NCI-H128 (cell line): ENCODE measurements around the gene TMEM63C.

Experiments used
- DNase-seq: peaks from one replicate; lab custom pipeline; 2025; ENCODE audit not compliant: unreplicated experiment; lab: John Stamatoyannopoulos, UW

TMEM63C gene

GRCh38 chr14:77249286-77249685 lies 67.7 kb downstream of the TMEM63C start:
- DNase-seq = no peak

DNA sequence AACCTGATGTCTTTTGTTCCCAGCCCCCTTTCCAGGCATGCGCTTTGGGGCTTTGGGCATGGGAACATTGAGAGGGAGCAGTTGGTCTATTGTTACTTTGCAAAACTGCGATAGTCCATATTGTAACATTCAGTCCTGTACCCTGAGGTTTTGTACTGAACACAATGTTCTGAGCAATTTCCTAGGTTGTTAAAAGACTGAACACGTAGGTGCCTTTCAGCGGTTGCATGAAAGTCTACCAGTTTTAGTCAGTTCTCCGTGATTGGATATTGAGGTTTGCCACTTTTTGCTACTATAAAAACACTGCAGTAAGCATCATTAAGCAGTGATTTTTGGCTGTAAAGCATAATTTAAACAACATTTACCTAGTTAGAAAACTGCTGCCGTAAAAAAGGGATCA lies 69.3 kb downstream of the TMEM63C start:
- DNase-seq = no peak

GRCh38 chr14:77251870-77252269 lies 70.3 kb downstream of the TMEM63C start:
- no peak for DNase-seq

DNA sequence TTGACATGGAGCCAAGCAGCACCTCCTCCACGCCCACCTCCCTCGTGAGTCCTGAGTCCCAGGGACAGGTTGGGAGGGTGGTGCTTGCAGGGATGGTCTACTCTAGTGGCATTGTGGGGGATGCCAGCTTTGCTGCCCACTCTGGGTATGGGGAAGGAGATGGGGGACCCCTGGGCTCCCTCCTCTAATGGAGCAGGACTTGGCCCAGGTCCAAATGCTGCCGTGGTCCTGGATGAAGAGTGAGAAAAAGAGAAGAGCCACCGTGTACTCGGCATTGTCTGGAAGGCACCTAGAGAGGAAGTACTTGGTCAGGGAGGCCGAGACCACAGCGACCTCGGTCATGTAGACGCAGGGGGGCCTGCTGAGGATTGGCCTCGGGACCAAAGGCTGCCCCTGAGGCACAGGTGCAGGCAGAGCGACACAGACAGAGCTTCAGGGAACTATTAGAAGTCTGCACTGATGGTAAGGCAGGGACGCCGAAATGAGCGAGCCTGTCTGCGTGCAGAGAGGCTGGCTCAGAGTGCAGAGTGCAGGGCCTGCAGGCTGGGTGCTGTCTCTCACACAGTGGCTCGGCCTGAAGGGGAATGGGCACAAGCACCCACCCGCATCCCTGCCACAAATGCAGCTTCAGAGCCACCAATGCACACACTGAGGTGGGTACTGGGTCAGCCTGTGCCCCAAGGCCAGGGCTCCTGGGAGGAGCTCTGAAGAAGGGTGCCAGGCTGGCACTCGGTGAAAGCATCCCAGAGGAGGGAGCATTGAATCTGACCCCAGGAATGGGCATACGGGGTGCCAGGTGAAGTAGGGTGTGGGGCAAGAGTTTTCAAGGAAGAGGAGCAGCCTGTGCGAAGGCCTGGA lies 72.0 kb downstream of the TMEM63C start:
- DNase-seq = no peak

DNA sequence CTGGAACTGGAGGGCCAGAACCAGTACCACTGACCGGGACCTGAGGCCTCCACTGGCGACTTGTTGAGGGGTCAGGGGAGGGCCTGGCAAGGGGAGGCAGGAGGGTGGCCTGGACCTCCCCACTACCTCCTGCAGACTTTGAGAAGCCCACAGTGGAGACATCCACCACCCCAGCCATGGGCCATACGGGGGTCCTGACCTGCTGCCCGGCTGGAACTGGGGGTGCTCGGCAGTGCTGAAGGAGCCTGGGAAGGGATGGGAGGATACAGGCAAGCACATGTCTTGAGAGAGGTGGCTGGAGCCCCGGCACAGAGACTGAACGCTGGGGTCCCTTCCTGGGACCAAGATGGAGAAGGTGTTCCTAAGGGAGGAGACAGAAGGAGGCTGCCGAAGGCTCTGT lies 75.1 kb downstream of the TMEM63C start:
- no peak for DNase-seq

GRCh38 chr14:77257700-77258099 lies 76.1 kb downstream of the TMEM63C start:
- DNase-seq = no peak

DNA sequence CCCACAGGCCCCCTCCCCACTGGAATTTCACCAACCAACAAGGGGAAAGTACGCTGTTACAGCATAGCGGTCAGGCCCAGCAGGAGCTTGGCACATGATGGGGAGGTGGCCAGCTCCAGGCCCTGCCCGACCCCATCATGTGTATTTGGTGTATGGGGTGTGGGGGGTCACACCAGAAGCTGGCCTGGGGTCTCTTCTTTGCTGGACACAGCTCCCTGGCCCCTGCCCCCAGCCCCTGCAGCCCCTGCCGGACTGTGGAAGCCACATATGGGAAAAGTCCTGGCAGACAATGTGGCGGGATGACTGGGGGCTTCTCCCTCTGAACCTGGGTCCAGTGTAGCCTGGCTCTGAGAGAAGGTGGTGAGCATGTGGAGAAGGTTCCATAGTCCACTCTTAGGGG lies 77.0 kb downstream of the TMEM63C start:
- DNase-seq = no peak

DNA sequence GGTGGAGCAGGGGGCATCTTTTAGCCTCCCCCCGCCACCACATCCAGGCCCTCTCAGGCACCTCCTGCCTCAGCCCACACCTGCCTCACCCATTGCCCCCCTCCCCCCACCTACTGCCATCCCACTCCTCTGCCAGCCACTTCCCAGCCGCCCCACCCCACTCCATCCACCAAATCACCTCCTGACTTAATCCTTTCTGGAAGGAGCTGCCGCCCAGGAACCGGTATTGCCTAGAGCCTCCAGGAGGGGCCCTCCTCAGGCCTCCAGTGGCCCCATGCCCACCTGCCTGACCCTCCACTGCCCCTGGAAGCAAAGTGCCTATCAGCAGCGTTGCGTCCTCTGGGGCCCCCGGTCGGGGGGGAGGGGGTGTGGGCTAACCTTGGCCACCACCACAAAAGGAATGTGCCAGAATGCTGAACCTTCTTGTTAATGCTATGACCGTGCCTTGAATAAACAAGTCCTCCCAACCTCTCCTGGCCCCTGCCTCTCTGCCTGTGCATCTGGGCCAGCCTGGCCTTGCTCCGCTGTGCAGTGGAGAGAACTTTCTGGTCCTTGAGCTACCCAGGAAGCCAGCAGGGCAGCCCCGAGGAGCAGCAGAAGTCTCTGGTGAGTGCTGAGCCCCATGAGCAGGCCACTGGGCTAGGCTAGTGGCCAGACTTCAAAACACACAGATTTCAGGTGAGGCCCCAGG lies 77.6 kb downstream of the TMEM63C start:
- DNase-seq = no peak

DNA sequence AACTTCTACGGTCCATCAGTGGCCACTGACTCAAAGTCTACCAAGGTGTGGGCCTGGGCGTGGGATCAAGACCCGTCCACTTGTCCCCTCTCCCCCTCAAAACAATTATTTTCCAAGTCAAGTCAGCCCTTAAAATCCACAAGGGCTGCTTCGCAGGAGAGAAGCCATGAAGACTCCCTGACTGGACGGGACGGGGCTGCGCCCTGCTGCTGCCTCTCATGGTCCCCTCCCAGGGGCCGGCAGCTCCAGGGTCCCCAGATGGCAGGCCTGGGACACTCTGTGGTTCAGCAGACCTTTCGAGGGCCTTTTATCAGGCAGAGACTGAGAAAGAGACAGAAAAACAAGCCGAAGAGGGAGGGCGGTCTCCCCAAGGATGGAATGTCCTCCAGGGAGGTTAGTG lies 78.6 kb downstream of the TMEM63C start:
- no peak for DNase-seq

DNA sequence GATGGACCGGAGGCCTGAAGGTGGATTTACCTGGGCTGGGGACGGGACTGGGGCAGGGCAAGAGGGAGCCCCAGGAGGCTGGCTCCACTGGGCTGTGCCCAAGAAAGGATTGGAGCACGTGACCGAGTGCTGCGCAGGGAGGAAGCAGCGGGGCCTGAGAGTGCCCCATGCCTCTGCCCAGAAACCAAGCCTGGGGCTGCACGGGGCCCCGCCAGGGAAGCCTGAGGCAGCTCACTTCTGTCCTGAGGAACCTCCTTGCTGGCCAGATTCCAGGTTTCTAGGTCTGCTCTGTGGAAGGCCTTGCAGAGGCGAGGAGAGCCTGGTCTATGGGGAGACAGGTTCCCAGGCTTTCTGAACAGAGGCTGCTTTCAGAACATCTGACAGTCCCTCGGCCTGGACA lies 79.0 kb downstream of the TMEM63C start:
- DNase-seq = no peak

DNA sequence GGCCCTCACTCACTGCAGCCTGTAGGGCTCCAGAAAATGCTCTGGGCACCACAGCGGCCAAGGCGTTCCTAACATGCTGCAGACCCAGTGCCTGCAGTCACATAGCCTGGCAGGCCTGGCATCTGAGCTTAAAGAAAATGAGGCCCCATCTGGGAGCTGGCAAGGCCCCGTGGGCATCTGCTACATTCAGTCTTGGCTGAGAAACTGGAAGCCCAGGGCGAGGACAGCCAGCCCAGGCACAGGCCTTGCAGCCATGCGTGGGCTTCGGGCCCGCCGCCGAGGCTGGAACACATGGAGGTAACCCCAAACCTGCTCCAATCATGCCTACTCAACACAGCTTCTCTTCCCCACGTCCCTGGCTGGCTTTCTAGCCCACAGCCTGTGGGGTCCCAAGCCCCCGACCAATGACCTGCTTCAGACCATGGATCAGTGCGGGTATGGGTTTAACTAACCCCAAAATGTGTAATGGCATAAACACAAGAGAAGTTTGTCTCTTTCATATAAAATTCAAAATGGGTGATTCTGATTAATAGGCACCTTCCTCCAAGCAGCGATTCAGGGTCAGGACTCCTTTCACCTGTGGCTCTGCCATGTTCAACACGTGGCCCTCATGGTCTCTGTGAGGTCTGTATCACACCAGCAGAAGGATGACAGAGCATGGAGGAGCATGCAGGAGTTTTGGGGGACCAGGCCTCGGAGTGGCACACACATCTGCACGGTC lies 83.0 kb downstream of the TMEM63C start:
- DNase-seq = no peak

DNA sequence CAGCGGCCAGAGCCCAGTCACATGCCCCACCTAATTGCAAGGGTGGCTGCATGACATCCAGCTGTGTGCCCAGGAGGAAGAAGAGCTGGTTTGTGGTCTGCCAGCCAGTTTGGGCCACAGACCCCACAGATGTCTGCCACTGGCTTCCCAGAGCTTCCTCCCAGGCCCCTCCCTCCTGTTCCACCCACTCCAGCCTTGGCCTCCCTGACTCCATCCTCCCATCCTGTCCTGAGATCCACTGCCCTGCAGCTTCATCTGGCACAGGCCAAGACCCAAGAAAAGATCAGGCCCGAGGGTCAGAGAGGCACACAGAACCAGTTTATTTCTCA lies 83.6 kb downstream of the TMEM63C start:
- no peak for DNase-seq

DNA sequence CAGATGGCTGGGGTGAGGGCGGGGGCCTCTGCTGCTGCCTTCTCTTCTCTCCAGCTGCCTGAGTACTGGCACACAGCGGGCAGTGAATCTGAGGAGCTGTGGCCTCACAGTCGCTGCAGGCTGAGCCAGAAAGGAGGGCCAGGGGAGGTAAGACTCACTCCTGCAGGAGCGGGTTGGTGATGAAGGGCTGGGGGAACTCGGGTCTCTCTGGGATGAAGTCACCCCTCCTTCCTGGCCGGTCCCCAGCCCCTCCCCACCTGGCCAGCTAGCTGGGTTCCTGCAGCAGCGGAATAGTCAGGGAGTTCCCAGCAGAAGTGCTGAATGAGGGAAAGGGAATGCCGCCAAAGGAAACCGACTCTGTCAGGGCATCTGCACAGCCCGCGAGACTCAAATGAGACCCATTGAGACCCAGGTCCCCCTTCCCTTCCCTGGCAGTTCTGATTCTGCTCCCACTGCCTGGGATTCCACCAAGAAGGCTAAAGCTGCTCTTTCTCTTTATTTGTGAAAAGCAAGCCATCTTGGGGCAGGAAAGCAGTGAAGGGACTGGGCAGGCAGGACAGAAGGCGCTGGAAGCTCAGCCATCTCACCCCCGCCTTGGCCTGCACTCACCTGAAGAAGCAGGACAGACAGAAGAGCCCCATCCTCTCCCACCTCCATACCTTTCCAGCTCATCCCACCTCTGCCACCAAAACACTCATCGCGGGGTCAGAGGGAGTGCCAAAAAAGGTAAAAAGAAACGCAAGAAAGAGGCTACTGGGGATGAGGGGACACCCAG lies 84.2 kb downstream of the TMEM63C start:
- DNase-seq = no peak

- no peak for DNase-seq
These were observed 84.7 kb downstream of the TMEM63C start for GRCh38 chr14:77266336-77266735.

- no peak for DNase-seq
These were observed 86.5 kb downstream of the TMEM63C start for GRCh38 chr14:77267937-77268699.

GRCh38 chr14:77268989-77269600 lies 87.5 kb downstream of the TMEM63C start:
- DNase-seq = no peak

DNA sequence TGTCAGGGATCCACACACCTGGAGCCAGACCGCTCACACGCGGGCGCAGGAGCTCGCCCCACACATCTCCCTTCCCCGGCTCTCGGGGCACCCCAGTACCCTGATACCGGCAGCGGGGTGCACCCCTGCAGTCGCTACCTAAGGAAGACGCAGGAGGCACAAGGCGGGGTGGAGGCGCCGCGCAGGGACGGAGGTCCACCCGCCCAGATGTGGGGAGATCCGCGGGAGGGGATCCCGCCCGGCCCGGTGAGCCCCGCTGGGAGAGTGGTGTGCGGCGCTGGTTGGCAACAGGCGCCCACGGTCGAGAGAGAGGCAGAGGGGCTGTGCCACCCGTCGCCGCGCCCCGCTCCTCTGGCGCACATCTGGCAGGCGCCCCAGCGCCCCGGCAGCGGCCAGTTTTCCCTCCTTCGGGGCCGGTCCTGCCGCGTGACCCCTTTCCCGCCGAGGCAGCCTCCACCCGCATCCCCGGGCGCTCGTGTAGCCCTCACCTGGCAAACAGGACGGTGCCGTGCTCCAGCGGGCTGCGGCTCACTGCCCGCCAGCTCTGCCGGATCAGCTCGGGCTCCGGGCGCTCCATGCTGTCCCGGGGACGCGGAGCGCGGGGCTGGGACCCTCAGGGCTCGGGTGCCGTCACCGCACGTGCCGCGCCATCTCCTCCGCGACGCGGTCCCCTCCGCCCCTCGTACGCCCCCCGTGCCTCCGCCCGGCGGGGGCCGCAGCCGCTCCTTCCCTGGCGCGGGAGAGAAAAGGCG lies 88.9 kb downstream of the TMEM63C start:
- no peak for DNase-seq

GRCh38 chr14:77271113-77271710 lies 89.6 kb downstream of the TMEM63C start, which contains the start of gene NGB:
TSS of gene NGB (minus strand) at chr14:77271206. CDS start at chr14:77270937, 269 bp downstream.
- DNase-seq = no peak

- DNase-seq = no peak
These were observed 90.7 kb downstream of the TMEM63C start for GRCh38 chr14:77272261-77272660.
